H1 (cell line): ENCODE data around the gene TBC1D9. TPM values are rescaled to one million over a fixed set of nuclear protein-coding genes. Genes with fewer than 3 reads are reported as not detected.

Source experiments
- CTCF ChIA-PET: fragments of 300-600 bp; sonication (Branson Sonifier 250); formaldehyde crosslinking; loops from one replicate; lab custom pipeline; 2021; ENCODE audit not compliant: partially characterized antibody; lab: Charles Lee
- POLR2A ChIA-PET: fragments of 300-600 bp; sonication (Branson Sonifier 250); formaldehyde crosslinking; loops from one replicate; lab custom pipeline; 2021; ENCODE audit warnings: inconsistent platforms; ENCODE audit not compliant: partially characterized antibody; lab: Charles Lee
- DNase-seq, 2 experiments: peaks; one replicate each; pipeline versions ENCODE4 v3.0.0 to v3.0.0-alpha.2; 2010 to 2022; ENCODE audit warnings: low spot score in 2 of 2, low read depth in 1 of 2, mixed read lengths in 1 of 2
- FAIRE-seq: peaks from 2 replicates; lab custom pipeline; 2011; peaks lifted over from hg19 to GRCh38; lab: Jason Lieb, UNC
- H2AFZ ChIP-seq: 2 replicates; pipeline ENCODE4 v1.8.1; 2012; ENCODE audit warnings: low read length, inconsistent platforms
- H2AK5ac ChIP-seq: 2 replicates; pipeline ENCODE4 v1.6.1; 2013; ENCODE audit warnings: low read depth, low read length
- H2BK120ac ChIP-seq: replicated peaks from 2 replicates; pipeline ENCODE3; 2013; ENCODE audit warnings: low read depth, low read length, inconsistent platforms
- H2BK12ac ChIP-seq: 2 replicates; pipeline ENCODE4 v1.6.1; 2013; ENCODE audit warnings: low read depth, low read length
- H2BK15ac ChIP-seq: 2 replicates; pipeline ENCODE4 v1.6.1; 2013; ENCODE audit warnings: low read length
- H2BK20ac ChIP-seq: 2 replicates; pipeline ENCODE4 v1.6.1; 2013; ENCODE audit warnings: low read length
- H2BK5ac ChIP-seq: 2 replicates; pipeline ENCODE4 v1.6.1; 2013; ENCODE audit warnings: low read depth, low read length
- H3K14ac ChIP-seq: 2 replicates; pipeline ENCODE4 v1.6.1; 2013; ENCODE audit warnings: inconsistent platforms; ENCODE audit not compliant: insufficient read length
- H3K18ac ChIP-seq: 2 replicates; pipeline ENCODE4 v1.6.1; 2013; ENCODE audit warnings: low read length; ENCODE audit errors: extremely low read depth
- H3K23ac ChIP-seq: 2 replicates; pipeline ENCODE4 v1.6.1; 2013; ENCODE audit warnings: inconsistent platforms; ENCODE audit not compliant: insufficient read length
- H3K23me2 ChIP-seq: 2 replicates; pipeline ENCODE4 v1.6.1; 2013; ENCODE audit warnings: low read depth, low read length
- H3K27ac ChIP-seq: 2 replicates; pipeline ENCODE4 v1.6.1; 2011; ENCODE audit warnings: low read depth, low read length, inconsistent platforms
- H3K27me3 ChIP-seq, 4 experiments: replicated peaks in 1 of 4; 1 replicate in 1 of 4; 2 replicates in 3 of 4; pipeline versions ENCODE4 v1.6.1 to v1.8.1; 2011 to 2013; ENCODE audit warnings: low read length in 3 of 4, mild to moderate bottlenecking in 3 of 4, inconsistent platforms in 2 of 4, mixed read lengths in 2 of 4, moderate library complexity in 1 of 4; ENCODE audit not compliant: control insufficient read depth in 3 of 4, insufficient read depth in 3 of 4; ENCODE audit errors: extremely low read depth in 1 of 4
- H3K36me3 ChIP-seq, 4 experiments: 2 replicates each; pipeline versions ENCODE4 v1.6.1 to v1.8.1; 2011 to 2013; ENCODE audit warnings: mild to moderate bottlenecking in 4 of 4, low read length in 3 of 4, moderate library complexity in 2 of 4, control low read depth in 1 of 4, inconsistent platforms in 1 of 4; ENCODE audit not compliant: insufficient read depth in 4 of 4, control insufficient read depth in 2 of 4
- H3K4ac ChIP-seq: replicated peaks from 2 replicates; pipeline ENCODE3; 2013; ENCODE audit warnings: low read length, low read depth, mixed read lengths, inconsistent platforms; ENCODE audit not compliant: insufficient read length
- H3K4me1 ChIP-seq, 4 experiments: replicated peaks in 1 of 4; 1 replicate in 1 of 4; 2 replicates in 3 of 4; pipeline versions ENCODE4 v1.6.1 to v1.8.1; 2011 to 2013; ENCODE audit warnings: low read length in 3 of 4, inconsistent platforms in 2 of 4, mixed read lengths in 1 of 4; ENCODE audit not compliant: insufficient read depth in 4 of 4, control insufficient read depth in 3 of 4
- H3K4me2 ChIP-seq, 2 experiments: 2 replicates each; pipeline versions ENCODE4 v1.6.1 to v1.8.1; 2011 to 2013; ENCODE audit warnings: low read depth in 2 of 2, low read length in 2 of 2, control low read depth in 1 of 2, inconsistent platforms in 1 of 2, mild to moderate bottlenecking in 1 of 2; ENCODE audit not compliant: insufficient read depth in 1 of 2
- H3K4me3 ChIP-seq, 4 experiments: fragments of 200-600, 300-600 bp in 1 of 4; sonication (generic), shearing (Covaris generic), sonication (Bioruptor Twin) in 1 of 4; 2 replicates each; pipeline versions ENCODE4 v1.5.1 to v1.8.1; 2011 to 2016; ENCODE audit warnings: low read length in 4 of 4, low read depth in 3 of 4, control low read depth in 2 of 4, inconsistent platforms in 2 of 4, mild to moderate bottlenecking in 2 of 4, mixed read lengths in 1 of 4, moderate library complexity in 1 of 4; ENCODE audit not compliant: insufficient read depth in 2 of 4; ENCODE audit errors: extremely low read depth in 1 of 4
- H3K56ac ChIP-seq: replicated peaks from 2 replicates; pipeline ENCODE3; 2013; ENCODE audit warnings: low read depth, mild to moderate bottlenecking, mixed read lengths, low read length, inconsistent platforms; ENCODE audit not compliant: insufficient read length
- H3K79me1 ChIP-seq: 2 replicates; pipeline ENCODE4 v1.6.1; 2013; ENCODE audit warnings: low read depth, low read length, control low read depth
- H3K79me2 ChIP-seq, 2 experiments: 2 replicates each; pipeline versions ENCODE4 v1.6.1 to v1.8.1; 2012 to 2013; ENCODE audit warnings: low read length in 2 of 2, mild to moderate bottlenecking in 2 of 2, inconsistent platforms in 1 of 2; ENCODE audit not compliant: insufficient read depth in 2 of 2, control insufficient read depth in 1 of 2
- H3K9ac ChIP-seq, 4 experiments: replicated peaks in 1 of 4; 1 replicate in 1 of 4; 2 replicates in 3 of 4; pipeline versions ENCODE4 v1.6.1 to v1.8.1; 2011 to 2013; ENCODE audit warnings: low read depth in 3 of 4, low read length in 3 of 4, control low read depth in 2 of 4, mild to moderate bottlenecking in 2 of 4, moderate library complexity in 2 of 4, inconsistent platforms in 1 of 4; ENCODE audit errors: extremely low read depth in 1 of 4
- H3K9me3 ChIP-seq, 2 experiments: 2 replicates each; pipeline versions ENCODE4 v1.6.1 to v1.8.1; 2012 to 2013; ENCODE audit warnings: mild to moderate bottlenecking in 2 of 2, moderate library complexity in 2 of 2, control low read depth in 1 of 2, inconsistent platforms in 1 of 2, low read depth in 1 of 2, low read length in 1 of 2, mixed read lengths in 1 of 2; ENCODE audit not compliant: insufficient read depth in 2 of 2
- H4K20me1 ChIP-seq, 2 experiments: replicated peaks in 1 of 2; 2 replicates each; pipeline versions ENCODE3 to v1.8.1; 2011 to 2013; ENCODE audit warnings: inconsistent platforms in 2 of 2, low read length in 2 of 2, mild to moderate bottlenecking in 1 of 2; ENCODE audit not compliant: insufficient read depth in 2 of 2, control insufficient read depth in 1 of 2
- H4K5ac ChIP-seq: 2 replicates; pipeline ENCODE4 v1.6.1; 2013; ENCODE audit warnings: low read length, low read depth, mixed read lengths, inconsistent platforms; ENCODE audit not compliant: insufficient read length
- H4K8ac ChIP-seq: 2 replicates; pipeline ENCODE4 v1.8.0; 2013; ENCODE audit warnings: mild to moderate bottlenecking, moderate library complexity, low read length, inconsistent platforms; ENCODE audit not compliant: insufficient read depth; ENCODE audit errors: extremely low read depth
- H4K91ac ChIP-seq: replicated peaks from 2 replicates; pipeline ENCODE3; 2013; ENCODE audit warnings: low read length, mixed read lengths, inconsistent platforms; ENCODE audit not compliant: insufficient read length
- CEBPB ChIP-seq: IDR thresholded peaks from 2 replicates; pipeline ENCODE4 v1.6.1; 2012; ENCODE audit warnings: low read depth, low read length
- NANOG ChIP-seq: IDR thresholded peaks from 2 replicates; pipeline ENCODE4 v1.6.1; 2011; ENCODE audit warnings: low read length, low read depth, mild to moderate bottlenecking, inconsistent platforms; ENCODE audit not compliant: insufficient read depth, poor library complexity, severe bottlenecking
- SIX5 ChIP-seq: IDR thresholded peaks from 2 replicates; pipeline ENCODE4 v1.6.1; 2011; ENCODE audit warnings: mild to moderate bottlenecking, low read depth, low read length
- WGBS, 2 experiments: shearing (Covaris generic) in 1 of 2; methylation state at CpG; one replicate each; pipeline versions ENCODE4 v1.1.6 to v1.1.7; 2013 to 2015; ENCODE audit warnings: low lambda C conversion rate in 2 of 2, mixed read lengths in 2 of 2, inconsistent platforms in 1 of 2, low coverage in 1 of 2, missing lambda C conversion rate in 1 of 2; ENCODE audit not compliant: insufficient replicate concordance in 2 of 2, insufficient coverage in 1 of 2, insufficient read length in 1 of 2; ENCODE audit errors: extremely low coverage in 1 of 2, missing lambda C conversion rate in 1 of 2; 5-methylcytosine and 5-hydroxymethylcytosine counted together
- polyA plus RNA-seq, 7 experiments: library from polyadenylated mRNA; depleted of rRNA in 3 of 7; stranded (reverse) in 5 of 7; unstranded in 2 of 7; fragments of >200 nt in 5 of 7; fragments of 200-250 nt in 2 of 7; gene quantifications; 1 replicate in 5 of 7; 2 replicates in 1 of 7; 4 replicates in 1 of 7; pipeline versions ENCODE4 v1.2.1 to v1.2.3, GENCODE V29; 2011 to 2013; ENCODE audit warnings: missing spikeins in 2 of 7, mixed read lengths in 2 of 7
- total RNA-seq: library from RNA; stranded (reverse); fragmentation: NEBNext Ultra II Directional; extraction: Animal tissue kit (Norgen Biotek cat#: 25700); gene quantifications from 2 replicates; pipeline ENCODE4 v1.2.1, GENCODE V29; 2021
- TF ChIP-seq, protein P1 (sequence below): IDR thresholded peaks from 2 replicates; pipeline ENCODE4 v1.6.1; 2012; ENCODE audit warnings: inconsistent platforms

Gene TBC1D9
- total and polyA plus RNA-seq, 2 of the 8 experiments (the other 6 are each of a cell fraction or from before 2014, with no cell fraction given), result 0.94 to 1.0 TPM

DNA sequence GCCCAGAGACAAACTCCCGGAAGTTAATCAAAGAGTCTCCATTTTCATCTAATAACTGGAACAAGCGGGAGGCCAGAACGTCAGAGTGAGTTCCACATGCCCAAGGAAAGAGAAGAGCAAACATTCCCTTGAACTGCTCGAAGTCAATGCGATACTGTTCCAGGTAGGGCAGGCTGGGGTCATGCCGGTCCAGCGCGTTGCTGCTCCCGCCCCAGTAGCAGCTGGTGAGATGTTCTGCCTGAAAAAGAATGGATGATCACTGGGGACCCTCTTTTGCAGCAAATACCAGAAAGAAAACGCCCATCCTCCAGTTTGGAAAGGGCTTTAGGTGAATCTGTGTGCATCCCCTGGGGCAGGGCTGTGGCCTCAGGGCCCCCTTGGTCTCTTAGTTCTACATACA, 122.2 kb downstream of the TBC1D9 start:
- TF ChIP-seq SIX5, result no peak
- no peak for TF ChIP-seq NANOG
- TF ChIP-seq CEBPB, result no peak
- TF ChIP-seq, protein P1, sequence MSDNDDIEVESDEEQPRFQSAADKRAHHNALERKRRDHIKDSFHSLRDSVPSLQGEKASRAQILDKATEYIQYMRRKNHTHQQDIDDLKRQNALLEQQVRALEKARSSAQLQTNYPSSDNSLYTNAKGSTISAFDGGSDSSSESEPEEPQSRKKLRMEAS, result no peak
- FAIRE-seq (no peak), DNase-seq (no peak)
- Histone ChIP-seq H3K23ac (no peak overlapping the region), H3K56ac (no peak overlapping the region), H3K23me2 (no peaks in the 10 kb centered on the region), H3K27ac (no peak overlapping the region), H3K18ac (no peak overlapping the region), H2AFZ (no peak overlapping the region), H4K20me1 (no peaks in the 10 kb centered on the region), H2BK12ac (no peak overlapping the region), H3K4ac (no peak overlapping the region), H4K91ac (no peak overlapping the region), H3K4me1 (peaks cover 0 to 9% (median 3%) of the 10 kb centered on the region in 4 experiments; a peak in 4 of 7 replicates), H3K9ac (no peak overlapping the region), H2BK15ac (no peak overlapping the region), H2BK20ac (no peak overlapping the region), H2BK120ac (no peak overlapping the region), H3K36me3 (no peaks in the 10 kb centered on the region), H3K79me1 (no peaks in the 10 kb centered on the region), H3K27me3 (no peaks in the 10 kb centered on the region), H4K8ac (no peak overlapping the region), H3K79me2 (no peaks in the 10 kb centered on the region), H3K14ac (no peak overlapping the region), H3K4me2 (no peak overlapping the region), H3K9me3 (no peaks in the 10 kb centered on the region), H4K5ac (no peak overlapping the region), H2AK5ac (no peak overlapping the region), H2BK5ac (no peak overlapping the region), H3K4me3 (no peak overlapping the region)
- POLR2A ChIA-PET, result no interaction called here
- WGBS, 2 experiments, result 86% methylated on average over 10 of the region's 10 CpGs; no CpG with 5 or more reads in 1 of the 2 experiments
- CTCF ChIA-PET, result interaction anchor here (0.6 to 4.4 kb wide), 3 partner anchors 37 to 274 kb away, joined by 3 to 21 read pairs (median 6); no protein-coding TSS in a partner anchor
